Activated CD8-positive, alpha-beta T cell treated with anti-CD3 and anti-CD28 coated beads for 36 hours (primary cell): ENCODE measurements around the gene SLC30A3. TPM values are rescaled to one million over a fixed set of nuclear protein-coding genes. Genes with fewer than 3 reads are reported as not detected.

Source experiments
- ATAC-seq: fragments of 200-7000 bp; cut with Tn5 transposase; one replicate; pipeline ENCODE4 v1.10.0; 2021; ENCODE audit warnings: mild to moderate bottlenecking, moderate library complexity
- CTCF ChIA-PET: fragments of 350-600 bp; sonication (Branson Sonifier 250); formaldehyde crosslinking; loops from one replicate; lab custom pipeline; 2021; ENCODE audit warnings: antibody characterized with exemption; lab: Charles Lee
- POLR2A ChIA-PET: fragments of 350-600 bp; sonication (Branson Sonifier 250); formaldehyde crosslinking; loops from one replicate; lab custom pipeline; 2021; ENCODE audit warnings: antibody characterized with exemption; lab: Charles Lee
- DNase-seq: peaks from one replicate; pipeline ENCODE4 v3.0.0-alpha.2; 2020
- H3K27ac Mint-ChIP-seq: one replicate; pipeline ENCODE4 v1.8.0; 2021; ENCODE audit warnings: mild to moderate bottlenecking, mixed read lengths
- H3K27me3 Mint-ChIP-seq: one replicate; pipeline ENCODE4 v1.8.0; 2021; ENCODE audit warnings: mixed read lengths
- H3K36me3 Mint-ChIP-seq: one replicate; pipeline ENCODE4 v1.8.0; 2021; ENCODE audit warnings: low read depth, mixed read lengths
- H3K4me1 Mint-ChIP-seq: one replicate; pipeline ENCODE4 v1.8.0; 2021; ENCODE audit warnings: low read depth, mixed read lengths
- H3K4me3 Mint-ChIP-seq: one replicate; pipeline ENCODE4 v1.8.0; 2021; ENCODE audit warnings: mild to moderate bottlenecking, moderate library complexity, mixed read lengths
- H3K9me3 Mint-ChIP-seq: one replicate; pipeline ENCODE4 v1.8.0; 2021; ENCODE audit warnings: mixed read lengths
- intact Hi-C: fragments of 100-400 bp; cut with micrococcal nuclease; formaldehyde crosslinking; loops from one replicate; pipeline ENCODE4 v1.10.0; 2022
- total RNA-seq, 2 experiments: library from RNA; stranded (reverse); gene quantifications; one replicate each; pipeline ENCODE4 v1.2.3, GENCODE V29; 2021
- TF ChIP-seq, protein P1 (sequence below): fragments of 200-600 bp; IDR thresholded peaks from one replicate; pipeline ENCODE4 v1.8.0; 2022; ENCODE audit warnings: antibody characterized with exemption, mild to moderate bottlenecking

The SLC30A3 gene
- total RNA-seq, 2 experiments from 2014 or later, result 0.32 to 0.43 TPM

GRCh38 chr2:27297195-27297594 is 34.3 kb upstream of the SLC30A3 start:
- DNase-seq, result no peak
- Mint-ChIP-seq H3K9me3 (no peaks in the 10 kb centered on the region), H3K36me3 (no peaks in the 10 kb centered on the region), H3K27me3 (peaks cover 12% of the 10 kb centered on the region), H3K4me1 (no peaks in the 10 kb centered on the region), H3K4me3 (no peak overlapping the region), H3K27ac (no peak overlapping the region)
- intact Hi-C loops, result no loop called here
- TF ChIP-seq, protein P1, sequence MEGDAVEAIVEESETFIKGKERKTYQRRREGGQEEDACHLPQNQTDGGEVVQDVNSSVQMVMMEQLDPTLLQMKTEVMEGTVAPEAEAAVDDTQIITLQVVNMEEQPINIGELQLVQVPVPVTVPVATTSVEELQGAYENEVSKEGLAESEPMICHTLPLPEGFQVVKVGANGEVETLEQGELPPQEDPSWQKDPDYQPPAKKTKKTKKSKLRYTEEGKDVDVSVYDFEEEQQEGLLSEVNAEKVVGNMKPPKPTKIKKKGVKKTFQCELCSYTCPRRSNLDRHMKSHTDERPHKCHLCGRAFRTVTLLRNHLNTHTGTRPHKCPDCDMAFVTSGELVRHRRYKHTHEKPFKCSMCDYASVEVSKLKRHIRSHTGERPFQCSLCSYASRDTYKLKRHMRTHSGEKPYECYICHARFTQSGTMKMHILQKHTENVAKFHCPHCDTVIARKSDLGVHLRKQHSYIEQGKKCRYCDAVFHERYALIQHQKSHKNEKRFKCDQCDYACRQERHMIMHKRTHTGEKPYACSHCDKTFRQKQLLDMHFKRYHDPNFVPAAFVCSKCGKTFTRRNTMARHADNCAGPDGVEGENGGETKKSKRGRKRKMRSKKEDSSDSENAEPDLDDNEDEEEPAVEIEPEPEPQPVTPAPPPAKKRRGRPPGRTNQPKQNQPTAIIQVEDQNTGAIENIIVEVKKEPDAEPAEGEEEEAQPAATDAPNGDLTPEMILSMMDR, result no peak
- ATAC-seq, result no peak
- POLR2A ChIA-PET, result no interaction called here
- CTCF ChIA-PET, result interaction anchor here (2.4 kb wide), 1 partner anchor 17 kb away, joined by 14 read pairs; no protein-coding TSS in a partner anchor

DNA sequence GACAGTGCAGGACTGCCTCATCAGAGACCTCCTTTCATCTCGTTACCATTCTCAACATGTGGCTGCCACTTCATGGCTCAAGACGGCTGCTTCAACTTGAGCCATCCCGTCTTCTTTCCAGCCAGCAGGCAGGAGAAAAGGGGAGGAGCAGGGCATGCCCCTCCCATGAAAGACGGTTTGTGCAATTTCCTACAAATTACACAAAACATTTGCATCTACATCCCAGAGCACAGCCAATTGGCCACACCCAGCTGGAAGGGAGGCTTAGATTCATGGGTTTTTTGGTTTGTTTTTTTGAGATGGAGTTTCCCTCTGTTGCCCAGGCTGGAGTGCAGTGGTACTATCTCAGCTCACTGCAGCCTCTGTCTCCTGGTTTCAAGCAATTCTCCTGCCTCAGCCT is 33.6 kb upstream of the SLC30A3 start:
- H3K27ac Mint-ChIP-seq, result no peak overlapping the region
- H3K4me3 Mint-ChIP-seq, result no peak overlapping the region
- no peaks in the 10 kb centered on the region for H3K9me3 Mint-ChIP-seq
- peaks cover 17% of the 10 kb centered on the region for H3K27me3 Mint-ChIP-seq
- H3K4me1 Mint-ChIP-seq, result no peaks in the 10 kb centered on the region
- DNase-seq (no peak), ATAC-seq (no peak)
- H3K36me3 Mint-ChIP-seq, result no peaks in the 10 kb centered on the region
- TF ChIP-seq, protein P1, result no peak
- ChIA-PET POLR2A (no interaction called here), CTCF (interaction anchor here (2.4 kb wide), 1 partner anchor 17 kb away, joined by 14 read pairs; no protein-coding TSS in a partner anchor)
- intact Hi-C loops, result no loop called here

GRCh38 chr2:27294928-27295327 is 32.1 kb upstream of the SLC30A3 start:
- POLR2A ChIA-PET, result no interaction called here
- H3K4me3 Mint-ChIP-seq, result no peak overlapping the region
- no peaks in the 10 kb centered on the region for H3K9me3 Mint-ChIP-seq
- ATAC-seq (no peak), DNase-seq (no peak)
- TF ChIP-seq, protein P1, result no peak
- intact Hi-C loops, result no loop called here
- no peaks in the 10 kb centered on the region for H3K4me1 Mint-ChIP-seq
- no peak overlapping the region for H3K27ac Mint-ChIP-seq
- no peaks in the 10 kb centered on the region for H3K36me3 Mint-ChIP-seq
- CTCF ChIA-PET, result interaction anchor here (1.1 to 7.7 kb wide), 3 partner anchors 8 to 214 kb away, joined by 3 to 59 read pairs (median 49); partner anchors contain the start of gene TRIM54
- H3K27me3 Mint-ChIP-seq, result peaks cover 17% of the 10 kb centered on the region

GRCh38 chr2:27291865-27292264 is 29.0 kb upstream of the SLC30A3 start:
- Mint-ChIP-seq H3K36me3 (no peaks in the 10 kb centered on the region), H3K9me3 (no peaks in the 10 kb centered on the region), H3K4me3 (no peak overlapping the region), H3K27me3 (peaks cover 15% of the 10 kb centered on the region), H3K27ac (no peak overlapping the region), H3K4me1 (no peaks in the 10 kb centered on the region)
- ChIA-PET CTCF (interaction anchor here (1.0 to 7.7 kb wide), 7 partner anchors 10 to 330 kb away, joined by 3 to 59 read pairs (median 6); partner anchors contain the start of gene TRIM54), POLR2A (interaction anchor here (0.5 to 1.8 kb wide), 4 partner anchors 10 to 43 kb away, joined by 3 to 6 read pairs (median 3); partner anchors contain the start of genes SLC30A3 and TRIM54)
- TF ChIP-seq, protein P1, result no peak
- DNase-seq (no peak), ATAC-seq (no peak)
- intact Hi-C loops, result no loop called here

- DNase-seq (no peak), ATAC-seq (no peak)
- Mint-ChIP-seq H3K4me1 (no peaks in the 10 kb centered on the region), H3K9me3 (no peaks in the 10 kb centered on the region), H3K27ac (no peak overlapping the region), H3K4me3 (no peak overlapping the region), H3K36me3 (no peaks in the 10 kb centered on the region), H3K27me3 (peaks cover 12% of the 10 kb centered on the region)
- CTCF ChIA-PET, result interaction anchor here (1.3 to 7.7 kb wide), 3 partner anchors 10 to 40 kb away, joined by 3 to 59 read pairs (median 49); partner anchors contain the start of gene TRIM54
- TF ChIP-seq, protein P1, result no peak
- POLR2A ChIA-PET, result no interaction called here
- intact Hi-C loops, result no loop called here
Measured at GRCh38 chr2:27290549-27290948, 27.7 kb upstream of the SLC30A3 start.
